Measurements from ENCODE around the gene PLCXD3.

PLCXD3 gene, protein sequence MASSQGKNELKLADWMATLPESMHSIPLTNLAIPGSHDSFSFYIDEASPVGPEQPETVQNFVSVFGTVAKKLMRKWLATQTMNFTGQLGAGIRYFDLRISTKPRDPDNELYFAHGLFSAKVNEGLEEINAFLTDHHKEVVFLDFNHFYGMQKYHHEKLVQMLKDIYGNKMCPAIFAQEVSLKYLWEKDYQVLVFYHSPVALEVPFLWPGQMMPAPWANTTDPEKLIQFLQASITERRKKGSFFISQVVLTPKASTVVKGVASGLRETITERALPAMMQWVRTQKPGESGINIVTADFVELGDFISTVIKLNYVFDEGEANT

DNA sequence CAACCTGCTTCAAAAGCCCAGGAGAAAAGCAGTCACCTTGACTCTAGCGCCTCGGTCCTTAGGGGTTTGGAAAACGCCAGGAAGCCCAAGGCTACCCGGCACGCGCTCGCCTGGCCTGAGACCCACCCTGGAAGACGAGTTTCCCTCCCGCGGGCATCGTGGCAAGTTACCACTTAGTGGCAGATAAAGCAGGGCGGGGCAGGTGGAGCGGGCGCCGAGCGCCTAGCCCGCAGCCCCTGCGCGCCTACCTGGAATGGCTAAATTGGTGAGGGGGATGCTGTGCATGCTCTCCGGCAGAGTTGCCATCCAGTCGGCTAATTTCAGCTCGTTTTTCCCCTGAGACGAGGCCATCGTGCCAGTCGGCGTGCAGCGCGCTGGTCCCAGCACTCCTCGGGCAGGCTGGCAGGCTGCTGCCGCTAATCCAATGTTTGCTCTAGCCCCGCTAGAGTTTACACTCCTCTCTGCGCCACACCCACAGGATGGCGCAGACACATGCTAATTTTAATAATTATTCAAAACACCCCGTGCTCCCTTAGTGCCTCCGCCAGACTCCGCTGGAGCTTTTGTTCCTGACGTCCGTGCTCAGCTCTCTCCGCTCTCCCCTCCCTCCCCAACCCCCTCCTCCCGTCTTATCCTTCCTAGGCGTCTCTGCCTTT lies at the start of gene PLCXD3:
TSS of gene PLCXD3 (minus strand) at position 426 of the 656 bp plus-strand sequence. CDS start at position 351, 75 bp downstream.
- no peak for DNase-seq (ENCODE audit: low read depth in 2 of 2)

DNA sequence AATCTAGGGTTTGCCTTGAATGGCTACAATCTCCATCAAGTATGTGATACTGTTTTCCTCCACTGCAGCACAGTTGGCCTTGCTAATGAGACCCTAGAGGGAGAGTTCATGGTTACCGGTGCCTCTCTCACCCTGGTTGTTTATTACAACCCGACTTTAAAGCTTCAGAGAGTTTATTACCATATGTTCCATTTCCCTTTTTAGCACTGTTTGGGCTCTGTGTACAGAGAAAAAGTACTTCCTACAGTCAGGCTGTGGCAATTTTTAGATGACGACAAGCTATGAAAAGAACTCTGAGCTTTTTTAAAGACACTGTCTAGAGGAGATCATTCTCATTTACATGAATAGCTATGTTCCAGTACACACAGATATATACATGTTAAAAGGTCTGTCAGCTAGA lies 48.8 kb upstream of the PLCXD3 start:
- DNase-seq (ENCODE audit: low read depth in 2 of 2): no peak

DNA sequence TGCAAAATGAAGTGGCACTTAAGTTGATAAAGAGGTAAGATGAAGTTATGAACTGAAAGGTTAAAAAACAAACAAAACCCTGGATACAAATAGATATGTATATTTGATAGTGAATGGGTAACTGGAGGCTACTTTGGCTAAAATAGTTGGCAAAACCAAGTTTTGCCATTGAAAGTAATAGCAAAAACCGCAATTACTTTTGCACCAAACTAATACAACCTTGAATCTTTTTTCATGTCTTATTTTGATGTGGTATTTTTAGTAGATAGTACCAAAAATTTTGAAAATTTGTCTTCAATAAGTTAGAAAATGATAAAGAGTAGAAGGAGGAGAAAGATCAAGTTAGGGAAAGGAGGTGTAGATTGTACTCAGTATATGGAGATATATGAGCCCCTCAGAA lies 47.9 kb upstream of the PLCXD3 start:
- no peak for DNase-seq (ENCODE audit: low read depth in 2 of 2)

DNA sequence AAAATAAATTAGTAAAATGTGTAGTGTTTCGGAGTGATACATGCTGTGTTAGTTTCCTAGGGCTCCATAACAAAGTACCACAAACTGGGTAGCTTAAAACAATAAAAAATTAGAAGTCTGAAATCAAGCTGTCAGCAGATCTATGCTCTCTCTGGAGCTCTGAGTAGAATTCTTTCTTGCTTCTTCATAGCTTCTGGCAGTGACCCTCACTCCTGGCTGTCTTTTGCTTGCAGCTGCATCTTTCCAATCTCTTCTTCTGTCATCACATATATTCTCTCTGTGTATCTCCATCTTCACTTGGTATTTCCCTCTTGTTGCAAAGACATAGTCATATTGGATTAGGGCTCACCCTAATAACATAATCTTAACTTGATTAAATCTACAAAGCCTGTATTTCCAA lies 37.6 kb upstream of the PLCXD3 start:
- DNase-seq (ENCODE audit: low read depth in 2 of 2): no peak

DNA sequence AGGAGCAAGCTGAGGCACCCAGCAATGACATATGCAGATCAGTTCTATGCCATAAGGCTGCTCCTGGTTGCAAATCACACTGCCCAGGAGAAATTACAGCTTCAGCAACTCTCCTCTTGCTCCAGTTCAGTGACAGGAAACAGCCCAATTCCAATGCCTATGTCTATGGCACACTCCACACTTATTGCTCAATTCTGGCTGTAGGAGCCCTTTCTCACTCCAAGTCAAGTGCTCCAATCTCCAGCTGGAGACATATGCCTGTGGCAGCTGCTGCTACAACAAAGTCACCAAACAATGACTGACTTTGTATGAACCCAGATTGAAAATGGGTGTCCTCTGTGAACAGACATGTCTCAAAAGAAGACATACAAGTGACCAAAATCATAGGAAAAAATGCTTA lies 31.8 kb upstream of the PLCXD3 start:
- no peak for DNase-seq (ENCODE audit: low read depth in 2 of 2)

DNA sequence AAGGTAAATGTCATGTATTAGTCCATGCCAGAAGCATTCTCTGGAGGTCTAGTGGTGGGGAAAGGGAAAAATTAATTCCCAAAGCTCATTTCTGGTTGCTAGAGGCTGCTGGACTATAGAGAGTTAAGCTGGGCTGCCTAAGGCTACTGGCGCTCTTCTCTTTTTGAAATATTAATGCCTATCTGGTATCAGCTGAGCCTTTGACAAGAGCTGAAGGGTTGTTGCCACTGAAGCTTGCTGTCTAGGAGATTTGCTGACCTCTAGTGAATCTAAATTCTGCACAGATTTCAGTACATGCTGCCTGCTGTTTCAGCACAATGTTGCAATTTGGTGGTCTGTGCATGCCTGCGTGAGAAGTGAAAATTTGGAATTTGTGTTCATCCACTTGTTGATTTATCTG lies 29.1 kb upstream of the PLCXD3 start:
- no peak for DNase-seq (ENCODE audit: low read depth in 2 of 2)

DNA sequence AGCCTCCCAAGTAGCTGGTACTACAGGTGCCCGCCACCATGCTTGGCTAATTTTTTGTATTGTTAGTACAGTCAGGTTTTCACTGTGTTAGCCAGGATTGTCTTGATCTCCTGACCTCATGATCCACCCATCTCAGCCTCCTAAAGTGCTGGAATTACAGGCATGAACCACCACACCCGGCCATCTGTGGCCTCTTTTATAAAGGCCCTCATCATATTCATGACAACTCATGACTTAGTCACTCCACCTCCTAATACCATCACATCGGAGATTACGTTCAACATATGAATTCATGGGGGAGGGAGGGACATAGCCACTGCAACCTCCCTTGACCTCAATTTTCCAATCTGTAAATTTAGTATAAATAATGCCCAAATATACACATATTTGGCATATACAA lies 27.2 kb upstream of the PLCXD3 start:
- DNase-seq (ENCODE audit: low read depth in 2 of 2): no peak

DNA sequence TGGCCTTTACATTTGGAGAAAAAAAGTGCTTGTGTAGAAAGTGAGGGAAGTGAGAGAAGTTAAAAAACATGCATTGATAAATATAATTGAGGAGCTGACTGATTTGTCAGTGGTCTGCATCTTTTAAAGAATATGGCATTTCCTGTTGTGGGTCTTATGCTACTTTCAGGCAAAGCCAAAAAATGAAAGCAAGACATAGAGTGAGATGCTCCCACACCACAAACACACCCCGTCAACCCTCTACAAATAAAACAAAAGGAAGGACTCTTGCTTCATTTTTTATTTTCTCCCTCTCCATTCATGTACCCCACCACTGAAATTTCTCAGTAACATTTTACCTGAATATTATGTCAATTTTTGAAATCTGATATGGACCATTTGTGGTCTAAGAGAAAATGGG lies 22.1 kb upstream of the PLCXD3 start:
- no peak for DNase-seq (ENCODE audit: low read depth in 2 of 2)

DNA sequence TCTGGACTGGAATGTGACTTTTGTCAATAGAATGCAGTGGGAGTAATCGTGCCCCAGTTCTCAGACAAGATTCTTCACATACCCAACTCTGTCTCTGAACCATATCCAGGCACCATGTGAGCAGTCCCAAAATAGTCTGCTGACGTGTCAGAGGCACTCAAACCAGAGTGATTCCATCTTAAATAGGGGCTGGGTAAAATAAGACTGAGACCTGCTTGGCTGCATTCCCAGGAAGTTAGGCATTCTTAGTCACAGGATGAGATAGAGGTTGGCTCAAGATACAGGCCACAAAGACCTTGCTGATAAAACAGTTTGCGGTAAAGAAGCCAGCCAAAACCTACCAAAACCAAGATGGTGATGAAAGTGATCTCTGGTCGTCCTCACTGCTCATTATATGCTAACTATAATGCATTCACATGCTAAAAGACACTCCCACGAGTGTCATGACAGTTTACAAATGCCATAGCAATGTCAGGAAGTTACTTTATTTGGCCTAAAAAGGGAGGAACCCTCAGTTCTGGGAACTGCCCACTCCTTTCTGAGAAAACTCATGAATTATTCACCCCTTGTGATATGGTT lies 16.9 kb upstream of the PLCXD3 start:
- DNase-seq (ENCODE audit: low read depth in 2 of 2): no peak

DNA sequence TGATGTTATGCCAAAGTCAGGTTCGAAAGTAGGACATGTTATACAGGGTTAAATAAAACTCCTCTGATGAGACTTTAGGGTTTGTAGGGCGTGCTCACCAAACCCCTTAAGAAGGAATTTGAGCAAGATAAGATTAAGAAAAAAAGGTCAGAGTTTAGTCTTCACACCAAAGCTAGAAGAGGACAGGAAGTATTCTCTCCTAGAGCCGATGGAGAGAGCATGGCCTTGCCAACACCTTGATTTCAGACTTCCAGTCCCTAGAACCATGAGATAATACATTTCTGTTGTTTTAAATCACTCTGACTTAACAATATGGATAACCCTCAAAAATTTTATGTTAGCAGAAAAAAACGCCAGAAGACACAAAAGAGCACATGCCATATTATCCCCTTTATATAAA lies 16.3 kb upstream of the PLCXD3 start:
- no peak for DNase-seq (ENCODE audit: low read depth in 2 of 2)

DNA sequence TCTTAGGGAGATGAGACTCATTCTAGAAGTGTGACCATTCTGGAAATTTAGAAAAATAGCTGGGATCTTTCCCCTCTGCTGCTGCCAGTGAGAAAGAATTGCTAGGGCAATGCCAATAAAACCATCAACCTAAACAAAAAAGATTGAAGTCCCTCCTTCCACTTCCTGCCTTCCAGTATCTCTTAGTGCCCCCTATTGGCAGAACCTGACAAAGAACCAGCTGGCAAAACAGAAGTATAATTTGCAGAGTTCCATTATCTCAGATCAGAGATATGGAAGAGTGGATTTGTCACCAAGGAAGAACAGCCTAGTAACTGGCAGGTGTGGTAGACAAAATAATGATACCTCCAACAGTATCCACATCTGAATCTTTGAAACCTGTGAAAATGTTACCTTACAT lies 13.8 kb upstream of the PLCXD3 start:
- DNase-seq (ENCODE audit: low read depth in 2 of 2): no peak

DNA sequence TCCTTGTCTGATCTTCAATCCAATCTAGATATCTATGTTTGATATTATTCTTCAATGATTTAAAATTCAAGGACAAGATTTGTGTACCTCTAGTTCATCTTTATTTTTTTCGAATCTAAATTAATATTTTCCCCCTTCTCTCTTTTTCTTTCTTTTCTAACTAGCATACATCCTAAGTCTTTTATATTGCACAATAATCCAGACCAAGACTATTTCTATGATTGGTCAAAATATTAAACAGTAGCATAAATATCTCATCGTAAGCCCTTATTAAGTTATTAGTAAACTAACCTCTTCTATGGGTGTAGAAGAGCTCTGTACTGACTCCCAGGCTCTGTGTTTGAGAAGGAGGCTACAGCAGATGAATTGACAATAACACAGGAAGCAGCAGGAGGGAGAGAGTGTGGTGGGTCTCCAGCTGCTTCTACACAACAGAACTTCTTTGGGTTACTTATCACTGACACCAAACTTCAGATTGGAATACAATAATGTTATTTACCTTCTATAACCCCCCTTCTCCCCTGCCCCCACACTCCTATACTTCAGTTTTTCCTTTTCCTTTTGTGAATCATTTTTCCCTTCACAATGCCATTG lies 11.9 kb upstream of the PLCXD3 start:
- DNase-seq (ENCODE audit: low read depth in 2 of 2): no peak

DNA sequence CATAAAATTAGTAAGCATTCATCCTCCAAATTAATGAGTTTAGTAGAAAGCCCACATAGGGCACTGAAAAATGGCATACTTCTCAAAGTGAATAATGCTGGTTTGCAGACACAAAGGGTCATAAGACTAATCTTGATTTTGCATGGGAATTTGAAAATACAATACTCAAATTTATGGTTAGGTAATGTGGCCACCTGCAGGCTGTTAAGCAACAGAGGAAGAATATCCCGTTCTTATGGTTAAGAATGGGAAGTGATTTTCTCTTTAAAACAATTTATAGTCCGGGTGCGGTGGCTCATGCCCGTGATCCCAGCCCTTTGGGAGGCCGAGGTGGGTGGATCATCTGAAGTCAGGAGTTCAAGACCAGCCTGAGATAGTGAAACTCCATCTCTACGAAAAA lies 9.4 kb upstream of the PLCXD3 start:
- DNase-seq (ENCODE audit: low read depth in 2 of 2): no peak

DNA sequence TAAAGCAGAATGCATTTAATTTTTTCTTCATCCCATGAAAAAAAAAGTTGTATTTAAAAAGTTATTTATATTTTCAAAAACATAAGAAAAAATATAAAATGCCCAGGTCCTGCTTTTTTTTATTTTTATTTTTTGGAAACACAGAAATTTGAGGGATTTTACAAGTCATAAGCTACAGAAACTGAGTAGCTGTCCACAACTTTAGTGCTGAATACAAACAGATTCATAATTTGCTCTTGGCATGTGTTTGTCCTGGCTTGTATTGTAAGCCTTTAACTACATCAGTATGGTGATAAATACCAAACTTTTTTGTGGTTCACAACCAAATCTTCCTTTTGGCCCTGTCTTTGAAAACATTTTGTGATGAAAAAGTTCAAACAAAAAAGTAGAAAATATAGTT lies 7.5 kb upstream of the PLCXD3 start:
- DNase-seq (ENCODE audit: low read depth in 2 of 2): no peak

DNA sequence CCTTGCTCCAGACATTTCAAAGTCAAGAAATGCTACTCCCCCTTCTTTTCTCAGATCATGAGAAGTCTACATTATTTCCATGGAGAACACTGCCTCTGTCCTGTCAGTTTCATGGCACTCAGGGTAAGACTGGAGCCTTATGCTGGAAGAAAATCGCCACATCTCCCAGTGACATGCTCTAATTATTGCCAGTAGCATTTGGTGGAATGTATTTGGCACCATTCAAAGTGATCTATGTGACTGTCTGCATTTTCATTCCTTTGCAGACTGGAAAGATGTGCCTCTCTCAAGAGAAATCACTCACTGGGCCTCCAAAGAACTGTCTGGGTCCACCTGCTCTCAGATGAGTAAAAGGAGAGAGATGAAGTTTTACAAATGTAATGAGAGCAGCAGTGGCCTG lies 840 bp upstream of the PLCXD3 start:
- DNase-seq (ENCODE audit: low read depth in 2 of 2): no peak

DNA sequence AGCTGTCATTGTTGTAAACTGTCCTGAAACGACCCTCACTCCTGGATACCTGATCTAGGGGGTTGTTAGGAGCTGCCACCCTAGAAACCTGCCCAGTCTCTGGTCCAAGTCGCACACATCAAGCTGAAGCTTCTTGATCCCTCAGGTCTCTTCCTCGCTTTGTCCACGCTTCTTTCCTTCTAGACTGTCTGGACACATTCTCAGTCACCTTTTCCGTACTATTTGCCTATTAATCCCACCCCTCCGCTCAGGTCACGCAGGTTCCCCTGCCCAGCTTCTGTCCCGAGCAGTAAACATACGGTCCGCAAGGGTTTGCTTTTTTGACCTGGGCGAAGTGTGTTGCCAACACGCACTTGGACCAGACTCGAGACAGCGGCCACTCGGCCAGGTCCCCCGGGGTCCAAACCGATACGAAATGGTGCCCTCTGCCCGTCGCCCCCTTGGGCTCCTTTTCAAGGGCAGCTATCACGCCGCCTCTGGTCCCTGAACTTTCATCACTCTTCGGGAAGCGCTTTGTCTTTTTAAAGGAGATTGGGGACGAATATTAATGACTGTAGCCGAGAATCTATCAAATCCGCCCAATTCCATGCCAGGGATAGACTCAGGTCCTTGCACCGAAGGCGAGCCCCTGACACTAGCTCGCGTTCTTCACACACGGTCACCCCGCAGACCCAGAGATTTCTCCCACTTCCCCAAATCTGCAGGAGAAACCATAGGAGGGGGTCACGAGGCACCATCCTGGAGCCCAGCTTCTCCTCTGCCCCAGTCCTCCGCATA lies 814 bp downstream of the PLCXD3 start:
- DNase-seq (ENCODE audit: low read depth in 2 of 2): no peak

DNA sequence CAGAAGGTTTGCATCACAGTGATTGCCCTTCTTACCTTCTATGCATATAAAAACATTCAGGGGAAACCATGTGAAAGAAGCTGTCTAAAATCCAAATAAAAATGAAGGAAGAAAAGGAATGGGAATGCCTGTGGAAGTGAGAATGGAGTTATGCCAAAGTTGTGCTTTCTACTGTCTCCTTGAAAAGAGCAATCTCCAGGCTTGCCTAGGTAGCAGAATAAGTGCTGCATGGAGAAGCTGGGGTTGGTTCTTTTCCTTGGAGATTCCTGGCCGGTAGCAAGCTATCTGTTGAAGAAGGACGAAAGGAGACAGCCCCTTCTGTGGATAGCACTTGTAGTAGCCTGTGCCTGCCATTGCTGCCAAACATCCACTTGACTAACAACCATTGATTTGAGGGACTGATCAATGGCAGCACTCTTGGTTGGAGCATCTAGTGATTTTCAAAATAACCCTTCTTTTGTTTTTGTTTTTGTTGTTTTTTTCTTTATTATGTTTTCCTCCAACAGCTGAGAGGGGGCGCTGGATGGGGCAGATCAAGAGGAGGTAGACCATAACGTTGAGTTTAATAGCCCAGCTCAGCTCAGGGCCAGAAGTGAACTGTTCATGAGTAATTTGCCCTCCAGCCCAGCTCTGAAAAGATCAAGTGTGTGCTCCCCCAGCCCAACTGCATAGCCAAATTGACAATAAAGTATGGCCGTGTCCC lies 1.6 kb downstream of the PLCXD3 start:
- no peak for DNase-seq (ENCODE audit: low read depth in 2 of 2)

DNA sequence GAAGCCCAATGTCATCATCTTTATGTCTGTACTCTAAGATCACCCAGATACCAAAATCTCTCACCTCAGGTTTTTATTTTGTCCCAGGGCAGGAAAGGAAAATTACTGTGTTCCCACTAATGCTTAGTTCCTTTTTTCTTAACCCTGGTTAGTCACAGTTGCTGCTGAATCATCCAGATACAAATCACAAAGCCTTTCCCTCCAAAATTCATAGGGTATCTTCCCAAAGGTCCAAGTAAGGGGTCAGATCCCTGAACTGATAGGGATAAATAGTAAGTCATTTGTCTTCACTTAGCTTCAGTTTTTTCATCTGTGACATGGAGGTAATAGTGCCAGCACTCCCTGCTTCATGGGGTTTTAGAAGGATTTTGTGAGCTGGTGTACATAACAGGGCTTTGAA lies 2.2 kb downstream of the PLCXD3 start:
- no peak for DNase-seq (ENCODE audit: low read depth in 2 of 2)

DNA sequence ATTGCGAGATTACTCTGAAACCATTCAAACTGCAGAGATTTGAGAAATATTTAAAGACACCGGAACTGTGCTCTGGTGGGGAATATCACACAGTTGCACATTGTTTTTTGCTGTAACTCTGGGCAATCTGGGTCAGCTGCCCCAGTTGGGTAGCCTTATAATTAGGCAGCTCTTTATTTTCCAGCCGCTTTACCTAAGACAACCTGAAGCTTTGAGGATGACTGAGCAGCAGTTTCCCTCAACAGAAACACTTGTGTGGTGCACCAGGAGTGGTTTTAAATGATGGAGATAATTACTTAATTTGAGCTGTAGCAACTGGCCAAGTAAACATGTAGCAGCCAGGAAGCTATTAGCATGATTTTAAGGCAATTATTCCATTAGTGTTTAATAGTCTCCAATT lies 2.9 kb downstream of the PLCXD3 start:
- no peak for DNase-seq (ENCODE audit: low read depth in 2 of 2)

DNA sequence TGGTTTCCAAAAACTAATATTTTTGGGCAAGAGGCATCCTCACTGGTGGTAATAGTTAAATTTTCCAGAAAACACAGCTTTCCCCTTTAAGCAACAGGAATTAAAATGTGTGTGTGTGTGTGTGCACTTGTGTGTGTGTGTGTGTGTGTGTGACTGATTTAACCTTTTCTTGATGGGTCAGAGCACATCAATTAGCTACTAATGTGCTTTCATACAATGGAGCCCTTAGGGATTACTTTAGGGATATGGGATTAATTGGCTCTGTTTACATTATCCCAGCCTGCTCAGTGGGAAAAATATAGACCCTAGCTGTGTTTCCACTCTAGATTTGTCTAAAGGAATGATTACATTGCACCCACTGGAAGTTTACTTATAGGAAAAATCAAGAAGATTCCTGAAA lies 6.5 kb downstream of the PLCXD3 start:
- DNase-seq (ENCODE audit: low read depth in 2 of 2): no peak

DNA sequence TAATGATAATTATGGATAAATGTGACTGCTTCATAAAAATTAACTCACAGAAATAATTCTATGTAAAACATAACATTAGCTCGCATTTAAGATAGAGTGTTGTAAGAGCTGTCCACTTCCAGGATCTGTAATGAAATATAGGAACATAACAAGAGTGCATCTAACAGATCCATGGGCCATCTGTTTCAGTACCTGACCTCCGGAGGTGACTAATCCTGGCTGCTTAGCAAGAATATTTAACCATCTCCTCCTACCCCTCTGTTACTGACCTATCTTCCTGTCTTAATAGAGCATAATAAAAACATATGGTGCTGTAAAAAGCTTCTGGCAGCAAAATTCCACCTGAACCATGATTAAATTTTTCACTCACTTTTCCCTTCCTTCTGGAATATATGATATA lies 7.1 kb downstream of the PLCXD3 start:
- no peak for DNase-seq (ENCODE audit: low read depth in 2 of 2)

Data from stimulated activated CD8-positive, alpha-beta memory T cell treated with anti-CD3 and anti-CD28 coated beads, Interleukin-2, amount 100 ng/mL, for 1 hour (primary cell).